GM21447 (cell line): ENCODE results near the gene NEMP1.

ENCODE experiments used
- ATAC-seq: cut with Tn5 transposase; IDR thresholded peaks from one replicate; pipeline ENCODE4 v1.9.1; 2021; ENCODE audit not compliant: unreplicated experiment

The NEMP1 gene

GRCh38 chr12:57107456-57108155 lies 29.0 kb upstream of the NEMP1 start:
- ATAC-seq, result no peak

- no peak for ATAC-seq
Observed at GRCh38 chr12:57106021-57106708, 27.6 kb upstream of the NEMP1 start.

- no peak for ATAC-seq
Observed at GRCh38 chr12:57105011-57105753, 26.6 kb upstream of the NEMP1 start.

DNA sequence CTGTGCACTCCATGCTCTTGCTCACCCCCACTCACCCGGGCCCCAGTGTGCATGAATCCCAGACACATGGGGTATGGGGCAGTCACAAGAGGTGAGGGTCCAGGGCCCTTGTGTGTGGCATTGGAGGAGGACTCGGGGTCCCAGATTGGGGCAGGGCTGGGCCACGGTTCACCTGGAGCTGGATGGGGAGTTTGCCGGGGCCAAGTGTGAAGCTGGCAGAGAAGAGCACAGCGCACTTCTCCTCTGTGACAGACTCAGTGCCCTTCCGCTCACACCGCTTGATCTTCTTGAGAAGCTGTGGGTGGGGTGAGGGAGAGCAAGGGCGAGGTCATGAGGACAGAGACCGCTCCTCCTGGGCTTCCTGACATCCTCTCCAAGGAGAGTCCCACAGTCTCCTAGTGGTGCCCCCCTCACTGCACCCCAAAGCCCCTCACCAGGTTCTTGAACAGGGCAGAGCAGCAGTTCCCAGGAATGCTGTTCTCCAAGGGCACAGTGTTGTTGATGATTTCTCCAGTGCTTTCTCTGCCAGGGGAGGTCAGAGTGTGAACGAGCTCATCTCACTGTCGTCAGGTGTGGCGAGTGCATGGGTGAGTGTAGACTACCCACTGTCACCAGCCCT lies 25.8 kb upstream of the NEMP1 start:
- no peak for ATAC-seq

- ATAC-seq, result no peak
Observed at GRCh38 chr12:57103856-57104255, 25.3 kb upstream of the NEMP1 start.

GRCh38 chr12:57101892-57102695 lies 23.5 kb upstream of the NEMP1 start:
- no peak for ATAC-seq

DNA sequence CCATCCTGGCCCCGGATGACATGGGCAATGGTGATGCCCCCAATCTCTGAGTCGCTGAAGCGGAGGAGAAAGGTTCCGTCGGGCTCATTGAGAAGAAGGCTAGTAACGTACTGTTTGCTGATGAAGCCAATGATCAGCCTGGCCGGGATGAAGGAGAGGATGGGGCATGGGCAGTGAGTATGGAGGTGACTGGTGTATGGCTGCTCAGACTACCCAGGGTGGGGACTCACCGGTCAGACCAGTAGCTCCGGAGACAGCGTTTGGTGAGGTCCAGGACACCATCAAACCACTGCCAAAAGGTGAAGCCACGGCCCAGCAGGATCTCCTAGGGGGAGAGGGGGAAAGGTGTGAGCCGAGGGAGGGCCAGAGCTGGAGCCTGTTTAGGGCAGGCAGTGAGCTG lies 21.2 kb upstream of the NEMP1 start:
- no peak for ATAC-seq

GRCh38 chr12:57099047-57099714 lies 20.6 kb upstream of the NEMP1 start:
- no peak for ATAC-seq

DNA sequence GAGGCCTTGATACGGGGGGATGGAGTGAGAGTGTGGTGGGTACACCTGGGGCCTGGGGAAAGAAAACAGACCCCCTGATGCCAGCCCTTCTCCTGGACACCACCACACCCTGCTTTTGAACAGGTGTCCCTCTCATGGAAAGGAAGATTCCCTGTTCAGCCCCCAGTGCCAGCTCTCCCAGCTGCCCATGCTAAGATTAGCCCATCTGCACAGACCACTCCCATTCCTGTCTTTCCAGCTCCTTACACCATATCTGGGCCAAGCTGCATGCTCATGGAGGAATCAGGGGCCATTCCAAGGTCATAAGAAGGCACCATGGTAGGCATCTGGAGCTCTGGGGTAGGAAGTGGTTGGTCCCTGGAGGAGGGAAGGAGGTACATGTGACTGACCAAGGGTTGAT lies 20.0 kb upstream of the NEMP1 start:
- no peak for ATAC-seq

GRCh38 chr12:57097554-57097835 lies 18.9 kb upstream of the NEMP1 start:
- no peak for ATAC-seq

GRCh38 chr12:57096748-57097553 lies 18.4 kb upstream of the NEMP1 start:
- no peak for ATAC-seq

GRCh38 chr12:57096099-57096572 lies 17.5 kb upstream of the NEMP1 start:
- no peak for ATAC-seq

DNA sequence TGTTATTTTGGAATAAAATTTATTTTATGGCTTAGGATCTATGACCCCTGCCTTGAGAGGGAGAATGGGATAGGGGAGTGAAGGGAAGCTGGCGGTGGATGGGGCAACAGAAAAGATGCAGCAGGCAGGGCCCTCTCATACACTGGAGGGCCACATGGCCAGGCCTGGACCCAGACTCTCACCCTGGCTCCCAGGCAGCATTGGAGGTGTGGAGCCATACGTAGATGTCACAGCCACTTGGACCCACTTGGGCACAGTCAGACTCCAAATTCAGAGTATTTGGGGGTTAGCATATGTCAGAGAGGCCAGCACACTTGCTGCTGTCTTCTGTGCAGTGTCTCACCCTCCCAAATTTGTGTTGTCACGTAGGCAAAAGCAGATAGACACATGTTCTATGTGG lies 16.8 kb upstream of the NEMP1 start:
- ATAC-seq, result no peak

DNA sequence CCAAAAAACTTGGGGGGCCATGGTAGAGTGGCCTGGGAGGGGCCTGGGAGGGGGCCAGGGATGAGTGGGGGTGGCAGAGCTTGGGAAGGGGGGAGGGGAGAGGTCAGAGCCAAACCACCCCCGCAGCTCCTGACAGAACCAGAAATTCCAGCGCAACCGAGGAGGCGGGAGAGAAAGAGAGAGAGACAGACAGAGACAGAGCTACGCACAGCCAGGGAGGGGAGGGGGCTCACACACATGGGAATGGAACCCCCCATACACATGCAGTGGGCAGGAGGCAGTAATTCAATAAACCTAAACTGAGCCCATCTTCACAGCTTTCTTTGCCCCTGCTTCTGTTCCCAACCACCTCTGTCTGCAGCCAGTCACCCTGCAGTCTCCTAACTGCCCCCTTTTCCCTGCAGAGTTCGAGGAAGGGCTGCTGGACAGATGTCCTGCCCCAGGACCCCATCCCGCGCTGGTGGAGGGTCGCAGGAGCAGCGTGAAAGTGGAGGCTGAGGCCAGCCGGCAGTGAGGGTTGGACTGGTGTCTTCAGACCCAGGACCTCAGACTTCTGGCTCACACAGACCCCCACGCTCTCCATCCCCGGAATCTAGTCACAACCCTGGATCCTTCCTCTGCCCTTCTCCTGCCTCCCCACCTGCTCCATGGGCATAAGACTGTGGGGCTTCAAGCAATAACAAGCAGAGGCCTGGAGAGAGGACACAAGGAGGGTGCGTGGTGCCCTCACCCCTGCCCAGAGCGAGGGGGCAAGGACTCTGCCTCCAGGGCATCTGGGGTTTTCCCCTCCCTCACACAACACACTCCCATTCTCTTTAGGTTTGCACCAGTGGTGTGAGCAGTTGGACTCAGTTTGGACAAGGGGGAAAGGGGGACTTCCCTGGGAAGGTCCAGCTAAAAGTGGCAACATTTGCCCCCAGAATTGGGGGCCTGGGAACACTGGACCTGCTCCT lies 15.9 kb upstream of the NEMP1 start:
- ATAC-seq, result no peak

DNA sequence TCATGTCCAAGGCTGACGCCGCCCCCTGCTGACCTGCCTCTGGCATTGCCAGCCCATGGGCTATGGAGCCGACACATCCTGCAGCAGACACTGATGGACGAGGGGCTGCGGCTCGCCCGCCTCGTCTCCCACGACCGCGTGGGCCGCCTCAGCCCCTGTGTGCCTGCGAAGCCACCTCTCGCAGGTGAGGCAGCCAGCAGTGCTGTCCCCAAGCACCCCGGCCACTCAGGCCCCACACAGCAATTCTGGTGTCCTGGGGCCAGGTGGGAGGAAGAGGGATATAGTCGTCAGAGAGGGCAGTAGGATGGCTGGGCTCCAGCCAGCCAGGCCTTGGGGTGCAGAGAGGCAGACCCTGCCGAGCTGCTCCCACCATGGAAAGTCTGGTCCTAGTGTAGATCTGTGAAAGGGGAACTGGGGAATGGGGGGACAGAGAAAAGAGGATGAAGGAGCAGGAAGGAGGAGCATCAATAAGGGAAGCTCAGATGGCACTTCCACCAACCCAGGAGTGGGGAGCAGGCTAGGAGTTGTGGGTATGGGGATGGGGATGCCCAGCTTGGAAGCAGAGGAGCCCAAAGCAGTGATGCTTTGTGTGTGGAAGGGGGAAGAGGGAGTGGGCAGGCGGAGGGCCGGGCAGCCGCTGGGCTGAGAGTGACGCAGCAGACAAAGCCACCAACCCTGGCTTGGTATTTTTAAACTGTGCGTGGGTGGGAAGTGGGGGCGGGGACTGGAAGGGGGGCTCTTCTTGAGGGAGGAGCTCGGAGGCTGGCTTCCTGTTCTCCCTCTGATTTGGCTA lies 15.0 kb upstream of the NEMP1 start:
- no peak for ATAC-seq

GRCh38 chr12:57092876-57093414 lies 14.4 kb upstream of the NEMP1 start:
- ATAC-seq, result no peak

GRCh38 chr12:57092529-57092862 lies 13.9 kb upstream of the NEMP1 start:
- no peak for ATAC-seq
